ENCODE results near the gene SLC35D2.
"Not testable (repeated sequence)": the region's sequence is repeated elsewhere in the genome, so short reads cannot be mapped to it uniquely, and the experiment has no call there.

SLC35D2 gene

GRCh38 chr9:96360976-96361375, 22.5 kb downstream of the SLC35D2 start:
- DNase-seq (ENCODE audit: low read depth in 2 of 2): no peak

GRCh38 chr9:96360523-96360922, 23.0 kb downstream of the SLC35D2 start:
- DNase-seq (ENCODE audit: low read depth in 2 of 2): not testable (repeated sequence)

GRCh38 chr9:96350866-96351265, 32.6 kb downstream of the SLC35D2 start:
- no peak for DNase-seq (ENCODE audit: low read depth in 2 of 2)

- DNase-seq (ENCODE audit: low read depth in 2 of 2): no peak
Observed at GRCh38 chr9:96348261-96348660, 35.2 kb downstream of the SLC35D2 start.

- DNase-seq (ENCODE audit: low read depth in 2 of 2): no peak
Observed at GRCh38 chr9:96345551-96345950, 38.0 kb downstream of the SLC35D2 start.

- peak; percentile 61 to 73 for DNase-seq (ENCODE audit: low read depth in 2 of 2)
Observed at GRCh38 chr9:96344458-96345180, 38.9 kb downstream of the SLC35D2 start.

- no peak for DNase-seq (ENCODE audit: low read depth in 2 of 2)
Observed at GRCh38 chr9:96343515-96344360, 39.8 kb downstream of the SLC35D2 start.

- no peak for DNase-seq (ENCODE audit: low read depth in 2 of 2)
Observed at GRCh38 chr9:96342571-96343245, 40.8 kb downstream of the SLC35D2 start.

- no peak for DNase-seq (ENCODE audit: low read depth in 2 of 2)
Observed at GRCh38 chr9:96340707-96341106, 42.8 kb downstream of the SLC35D2 start.

GRCh38 chr9:96338299-96338698, 45.2 kb downstream of the SLC35D2 start:
- DNase-seq (ENCODE audit: low read depth in 2 of 2): no peak

GRCh38 chr9:96333958-96334357, 49.6 kb downstream of the SLC35D2 start:
- no peak for DNase-seq (ENCODE audit: low read depth in 2 of 2)

- DNase-seq (ENCODE audit: low read depth in 2 of 2): no peak
Observed at GRCh38 chr9:96331236-96331947, 52.1 kb downstream of the SLC35D2 start.

- DNase-seq (ENCODE audit: low read depth in 2 of 2): peak; percentile 25 to 30
Observed at GRCh38 chr9:96327694-96328352, 55.7 kb downstream of the SLC35D2 start.

- no peak for DNase-seq (ENCODE audit: low read depth in 2 of 2)
Observed at GRCh38 chr9:96323169-96323568, 60.3 kb downstream of the SLC35D2 start.

GRCh38 chr9:96322736-96323135, 60.8 kb downstream of the SLC35D2 start:
- DNase-seq (ENCODE audit: low read depth in 2 of 2): not testable (repeated sequence)

- DNase-seq (ENCODE audit: low read depth in 2 of 2): not testable (repeated sequence)
Observed at GRCh38 chr9:96322210-96322609, 61.3 kb downstream of the SLC35D2 start.

- DNase-seq (ENCODE audit: low read depth in 2 of 2): no peak
Observed at GRCh38 chr9:96321515-96321914, 62.0 kb downstream of the SLC35D2 start.

GRCh38 chr9:96320749-96321280, 62.7 kb downstream of the SLC35D2 start:
- DNase-seq (ENCODE audit: low read depth in 2 of 2): no peak

- DNase-seq (ENCODE audit: low read depth in 2 of 2): no peak
Observed at GRCh38 chr9:96318921-96319565, 64.5 kb downstream of the SLC35D2 start.

- no peak for DNase-seq (ENCODE audit: low read depth in 2 of 2)
Observed at GRCh38 chr9:96317335-96317980, 66.1 kb downstream of the SLC35D2 start.
